Prostate gland (tissue), 2 donors: ENCODE measurements around the gene CHDH.

Experiments used
- CTCF ChIP-seq, 4 experiments: fragments of 200-600 bp in 2 of 4; fragments of 450-650 bp in 2 of 4; sonication (generic) in 2 of 4; IDR thresholded peaks; 1 replicate in 3 of 4; 2 replicates in 1 of 4; pipeline ENCODE4 v1.5.1; 2016 to 2019; ENCODE audit warnings: antibody characterized with exemption in 4 of 4, mild to moderate bottlenecking in 2 of 4, moderate library complexity in 2 of 4
- POLR2A ChIP-seq: fragments of 450-650 bp; IDR thresholded peaks from one replicate; pipeline ENCODE4 v1.6.1; 2016; ENCODE audit warnings: antibody characterized with exemption, mild to moderate bottlenecking

- no peak for TF ChIP-seq CTCF (IDR thresholded peaks at IDR 0.05)
- TF ChIP-seq POLR2A, result no peak
Observed at GRCh38 chr3:53809764-53810400, 36.3 kb downstream of the CHDH start.
